Measurements from ENCODE around the gene MZF1.
A peak's percentile ranks its signal among the peaks of the same experiment; 100 is the strongest.

Gene MZF1

GRCh38 chr19:58551123-58551497 lies 22.0 kb downstream of the MZF1 start:
- no peak overlapping the region for H3K4me3 ChIP-seq (ENCODE audit: low read length)
- peaks cover 68% of the 10 kb centered on the region for H3K36me3 ChIP-seq (ENCODE audit: control insufficient read depth, low read depth, low read length)
- peaks cover 3% of the 10 kb centered on the region for H3K4me1 ChIP-seq (ENCODE audit: control insufficient read depth, low read depth, low read length)

GRCh38 chr19:58550362-58551122 lies 22.6 kb downstream of the MZF1 start:
- no peak overlapping the region for H3K27ac ChIP-seq (ENCODE audit: low read length)
- H3K27me3 ChIP-seq (ENCODE audit: control insufficient read depth, insufficient read depth, low read length), result no peaks in the 10 kb centered on the region
- no peaks in the 10 kb centered on the region for H3K9me3 ChIP-seq (ENCODE audit: control insufficient read depth, low read depth, low read length)
- H3K4me1 ChIP-seq (ENCODE audit: control insufficient read depth, low read depth, low read length), result peaks cover 3% of the 10 kb centered on the region
- no peak overlapping the region for H3K4me3 ChIP-seq (ENCODE audit: low read length)
- H3K9ac ChIP-seq (ENCODE audit: low read length), result no peak overlapping the region
- peaks cover 70% of the 10 kb centered on the region for H3K36me3 ChIP-seq (ENCODE audit: control insufficient read depth, low read depth, low read length)

More at GRCh38 chr19:58551123-58551497, 22.0 kb downstream of the MZF1 start:
- H3K27ac ChIP-seq (ENCODE audit: low read length), result no peak overlapping the region
- H3K27me3 ChIP-seq (ENCODE audit: control insufficient read depth, insufficient read depth, low read length), result no peaks in the 10 kb centered on the region
- no peaks in the 10 kb centered on the region for H3K9me3 ChIP-seq (ENCODE audit: control insufficient read depth, low read depth, low read length)
- no peak overlapping the region for H3K9ac ChIP-seq (ENCODE audit: low read length)

- H3K4me3 ChIP-seq (ENCODE audit: low read length), result no peak overlapping the region
- no peak overlapping the region for H3K27ac ChIP-seq (ENCODE audit: low read length)
- no peaks in the 10 kb centered on the region for H3K9me3 ChIP-seq (ENCODE audit: control insufficient read depth, low read depth, low read length)
- H3K36me3 ChIP-seq (ENCODE audit: control insufficient read depth, low read depth, low read length), result peaks cover 72% of the 10 kb centered on the region
- no peaks in the 10 kb centered on the region for H3K4me1 ChIP-seq (ENCODE audit: control insufficient read depth, low read depth, low read length)
- no peaks in the 10 kb centered on the region for H3K27me3 ChIP-seq (ENCODE audit: control insufficient read depth, insufficient read depth, low read length)
- H3K9ac ChIP-seq (ENCODE audit: low read length), result no peak overlapping the region
Measured at GRCh38 chr19:58549664-58550361, 23.3 kb downstream of the MZF1 start.

- Histone ChIP-seq H3K4me3 (ENCODE audit: low read length) (no peak overlapping the region), H3K9me3 (ENCODE audit: control insufficient read depth, low read depth, low read length) (no peaks in the 10 kb centered on the region), H3K36me3 (ENCODE audit: control insufficient read depth, low read depth, low read length) (peaks cover 72% of the 10 kb centered on the region), H3K4me1 (ENCODE audit: control insufficient read depth, low read depth, low read length) (no peaks in the 10 kb centered on the region), H3K27ac (ENCODE audit: low read length) (no peak overlapping the region), H3K9ac (ENCODE audit: low read length) (no peak overlapping the region), H3K27me3 (ENCODE audit: control insufficient read depth, insufficient read depth, low read length) (no peaks in the 10 kb centered on the region)
Measured at GRCh38 chr19:58548859-58549663, 24.1 kb downstream of the MZF1 start.

- peaks cover 2% of the 10 kb centered on the region for H3K27me3 ChIP-seq (ENCODE audit: control insufficient read depth, insufficient read depth, low read length)
- H3K4me3 ChIP-seq (ENCODE audit: low read length), result no peak overlapping the region
- H3K36me3 ChIP-seq (ENCODE audit: control insufficient read depth, low read depth, low read length), result peaks cover 71% of the 10 kb centered on the region
- no peaks in the 10 kb centered on the region for H3K9me3 ChIP-seq (ENCODE audit: control insufficient read depth, low read depth, low read length)
- no peaks in the 10 kb centered on the region for H3K4me1 ChIP-seq (ENCODE audit: control insufficient read depth, low read depth, low read length)
- no peak overlapping the region for H3K9ac ChIP-seq (ENCODE audit: low read length)
- no peak overlapping the region for H3K27ac ChIP-seq (ENCODE audit: low read length)
Measured at GRCh38 chr19:58547323-58548312, 25.5 kb downstream of the MZF1 start.

GRCh38 chr19:58546019-58546530 lies 27.1 kb downstream of the MZF1 start:
- H3K4me1 ChIP-seq (ENCODE audit: control insufficient read depth, low read depth, low read length), result no peaks in the 10 kb centered on the region
- H3K27me3 ChIP-seq (ENCODE audit: control insufficient read depth, insufficient read depth, low read length), result peaks cover 16% of the 10 kb centered on the region
- H3K9me3 ChIP-seq (ENCODE audit: control insufficient read depth, low read depth, low read length), result no peaks in the 10 kb centered on the region
- peaks cover 55% of the 10 kb centered on the region for H3K36me3 ChIP-seq (ENCODE audit: control insufficient read depth, low read depth, low read length)
- peak overlapping the region; percentile 68 for H3K9ac ChIP-seq (ENCODE audit: low read length)
- peak overlapping the region; percentile 94 for H3K4me3 ChIP-seq (ENCODE audit: low read length)
- H3K27ac ChIP-seq (ENCODE audit: low read length), result no peak overlapping the region

GRCh38 chr19:58545286-58546018 lies 27.7 kb downstream of the MZF1 start:
- H3K4me3 ChIP-seq (ENCODE audit: low read length), result peak overlapping the region; percentile 94
- no peaks in the 10 kb centered on the region for H3K4me1 ChIP-seq (ENCODE audit: control insufficient read depth, low read depth, low read length)
- H3K9ac ChIP-seq (ENCODE audit: low read length), result peak overlapping the region; percentile 68
- H3K27ac ChIP-seq (ENCODE audit: low read length), result no peak overlapping the region
- H3K36me3 ChIP-seq (ENCODE audit: control insufficient read depth, low read depth, low read length), result peaks cover 49% of the 10 kb centered on the region
- no peaks in the 10 kb centered on the region for H3K9me3 ChIP-seq (ENCODE audit: control insufficient read depth, low read depth, low read length)
- H3K27me3 ChIP-seq (ENCODE audit: control insufficient read depth, insufficient read depth, low read length), result peaks cover 21% of the 10 kb centered on the region

- Histone ChIP-seq H3K27me3 (ENCODE audit: control insufficient read depth, insufficient read depth, low read length) (peaks cover 26% of the 10 kb centered on the region), H3K27ac (ENCODE audit: low read length) (no peak overlapping the region), H3K9ac (ENCODE audit: low read length) (peak overlapping the region; percentile 68), H3K36me3 (ENCODE audit: control insufficient read depth, low read depth, low read length) (peaks cover 42% of the 10 kb centered on the region), H3K4me1 (ENCODE audit: control insufficient read depth, low read depth, low read length) (no peaks in the 10 kb centered on the region), H3K9me3 (ENCODE audit: control insufficient read depth, low read depth, low read length) (no peaks in the 10 kb centered on the region), H3K4me3 (ENCODE audit: low read length) (peak overlapping the region; percentile 94)
Measured at GRCh38 chr19:58544591-58545285, 28.4 kb downstream of the MZF1 start.

- Histone ChIP-seq H3K9ac (ENCODE audit: low read length) (peak within 1 kb of the TSS; percentile 68), H3K4me1 (ENCODE audit: control insufficient read depth, low read depth, low read length) (no peaks in the 10 kb centered on the region), H3K9me3 (ENCODE audit: control insufficient read depth, low read depth, low read length) (no peaks in the 10 kb centered on the region), H3K36me3 (ENCODE audit: control insufficient read depth, low read depth, low read length) (peaks cover 35% of the 10 kb centered on the region), H3K27me3 (ENCODE audit: control insufficient read depth, insufficient read depth, low read length) (peaks cover 33% of the 10 kb centered on the region), H3K27ac (ENCODE audit: low read length) (peak within 1 kb of the TSS; percentile 28), H3K4me3 (ENCODE audit: low read length) (peak within 1 kb of the TSS; percentile 94)
Measured at GRCh38 chr19:58543826-58544590, 29.1 kb downstream of the MZF1 start, which contains the start of gene TRIM28. Gene TRIM28 (plus strand): TSS chr19:58544064. CDS start chr19:58544758, 694 bp downstream.

All from iPS-18a (cell line).